Activated T-helper 1 cell treated with anti-CD3 and anti-CD28 coated beads, Interleukin-2, amount 50 U/mL, for 16 hours (primary cell): Measurements from ENCODE around the gene GRIP1.

ENCODE experiments used
- DNase-seq, 2 donors: peaks; one replicate each; pipeline ENCODE4 v3.0.0-alpha.2; 2020; ENCODE audit warnings: low read depth in 1 of 2, low spot score in 1 of 2

The GRIP1 gene

GRCh38 chr12:66599816-66600215, 79.1 kb downstream of the GRIP1 start:
- no peak for DNase-seq

GRCh38 chr12:66598608-66599007, 80.3 kb downstream of the GRIP1 start:
- no peak for DNase-seq

- DNase-seq = no peak
Observed at GRCh38 chr12:66598079-66598478, 80.8 kb downstream of the GRIP1 start.

- no peak for DNase-seq
Observed at GRCh38 chr12:66596199-66596598, 82.7 kb downstream of the GRIP1 start.

GRCh38 chr12:66594688-66595087, 84.2 kb downstream of the GRIP1 start:
- no peak for DNase-seq

- DNase-seq = no peak
Observed at GRCh38 chr12:66590275-66590985, 88.4 kb downstream of the GRIP1 start.

- no peak for DNase-seq
Observed at GRCh38 chr12:66589095-66589494, 89.8 kb downstream of the GRIP1 start.

GRCh38 chr12:66587912-66588311, 91.0 kb downstream of the GRIP1 start:
- no peak for DNase-seq

GRCh38 chr12:66584673-66585072, 94.2 kb downstream of the GRIP1 start:
- DNase-seq = no peak

GRCh38 chr12:66573605-66574004, 105.3 kb downstream of the GRIP1 start:
- DNase-seq = no peak

GRCh38 chr12:66572845-66573244, 106.0 kb downstream of the GRIP1 start:
- DNase-seq = no peak

GRCh38 chr12:66571361-66571915, 107.4 kb downstream of the GRIP1 start:
- DNase-seq = no peak

- DNase-seq = no peak
Observed at GRCh38 chr12:66563220-66563619, 115.7 kb downstream of the GRIP1 start.

- no peak for DNase-seq
Observed at GRCh38 chr12:66555113-66555512, 123.8 kb downstream of the GRIP1 start.

- DNase-seq = no peak
Observed at GRCh38 chr12:66552716-66553115, 126.2 kb downstream of the GRIP1 start.

GRCh38 chr12:66550626-66551025, 128.2 kb downstream of the GRIP1 start:
- no peak for DNase-seq

GRCh38 chr12:66549050-66549389, 129.9 kb downstream of the GRIP1 start:
- no peak for DNase-seq

GRCh38 chr12:66548338-66549049, 130.4 kb downstream of the GRIP1 start:
- DNase-seq = no peak

- no peak for DNase-seq
Observed at GRCh38 chr12:66541426-66541825, 137.4 kb downstream of the GRIP1 start.

GRCh38 chr12:66539431-66539830, 139.4 kb downstream of the GRIP1 start:
- DNase-seq = no peak

- DNase-seq = no peak
Observed at GRCh38 chr12:66538970-66539369, 139.9 kb downstream of the GRIP1 start.

- no peak for DNase-seq
Observed at GRCh38 chr12:66537876-66538275, 141.0 kb downstream of the GRIP1 start.

- DNase-seq = no peak
Observed at GRCh38 chr12:66533767-66534166, 145.1 kb downstream of the GRIP1 start.
